Erythroblast (primary cell): ENCODE results near the gene ATF6.
"Not testable (repeated sequence)": the region's sequence is repeated elsewhere in the genome, so short reads cannot be mapped to it uniquely, and the experiment has no call there.

ENCODE experiments used
- GATA1 ChIP-seq: IDR thresholded peaks from 2 replicates; pipeline ENCODE4 v1.6.1; 2011; ENCODE audit warnings: low read depth, mild to moderate bottlenecking, control low read depth, low read length, moderate library complexity
- POLR2A ChIP-seq: IDR thresholded peaks from 2 replicates; pipeline ENCODE4 v1.6.1; 2011; ENCODE audit warnings: mild to moderate bottlenecking, low read length

DNA sequence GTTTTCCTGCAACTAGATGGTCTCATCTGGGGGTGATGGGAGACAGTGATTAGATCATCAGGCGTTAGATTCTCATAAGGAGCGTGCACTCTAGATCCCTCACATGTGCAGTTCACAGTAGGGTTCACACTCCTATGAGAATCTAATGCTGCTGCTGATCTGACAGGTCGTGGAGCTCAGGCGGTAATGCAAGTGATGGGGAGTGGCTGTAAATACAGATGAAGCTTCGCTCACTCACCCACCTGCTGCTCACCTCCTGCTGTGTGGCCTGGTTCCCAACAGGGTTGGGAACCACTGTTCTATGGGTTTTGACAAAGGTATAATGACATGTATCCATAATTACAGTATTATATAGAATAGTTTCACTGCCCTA lies 3.5 kb downstream of the ATF6 start:
- not testable (repeated sequence) for TF ChIP-seq POLR2A, GATA1
